A673 (cell line): ENCODE results near the gene CUL9.

Source experiments
- CTCF ChIP-seq: fragments of 300-800, 200-600 bp; sonication (generic); conservative IDR thresholded peaks from 2 replicates; pipeline ENCODE4 v1.5.1; 2017; ENCODE audit warnings: low read depth, mild to moderate bottlenecking, antibody characterized with exemption, low read length, moderate library complexity, mixed read lengths
- EZH2 ChIP-seq: fragments of 200-600 bp; sonication (generic); IDR thresholded peaks from 2 replicates; pipeline ENCODE4 v1.6.1; 2017; ENCODE audit warnings: borderline replicate concordance, low read depth, mild to moderate bottlenecking, mixed read lengths, antibody characterized with exemption, low read length; ENCODE audit not compliant: poor library complexity, severe bottlenecking

GRCh38 chr6:43250992-43251373, 69.0 kb downstream of the CUL9 start:
- TF ChIP-seq CTCF (no peak), EZH2 (no peak)
